B cell (primary cell): ENCODE measurements around the gene GNA15. TPM values are rescaled to one million over a fixed set of nuclear protein-coding genes. Genes with fewer than 3 reads are reported as not detected.
A peak's percentile ranks its signal among the peaks of the same experiment; 100 is the strongest.

Experiments used
- ATAC-seq: fragments of 200-7000 bp; cut with Tn5 transposase; one replicate; pipeline ENCODE4 v1.10.0; 2021; ENCODE audit warnings: low read depth, mild to moderate bottlenecking, moderate number of reproducible peaks, moderate library complexity
- CTCF ChIA-PET: fragments of 350-600 bp; sonication (Branson Sonifier 250); formaldehyde crosslinking; loops from one replicate; lab custom pipeline; 2021; ENCODE audit warnings: antibody characterized with exemption, inconsistent platforms; lab: Charles Lee
- POLR2A ChIA-PET: fragments of 350-600 bp; sonication (Branson Sonifier 250); formaldehyde crosslinking; loops from one replicate; lab custom pipeline; 2021; ENCODE audit warnings: antibody characterized with exemption; lab: Charles Lee
- DNase-seq: peaks from one replicate; pipeline ENCODE4 v3.0.0; 2013
- H2AFZ ChIP-seq: 2 replicates; pipeline ENCODE4 v1.6.1; 2012; ENCODE audit warnings: mild to moderate bottlenecking, low read depth, low read length; ENCODE audit not compliant: insufficient read depth, poor library complexity, severe bottlenecking
- H3K27ac ChIP-seq, 2 donors: 1 replicate in 1 of 2; 2 replicates in 1 of 2; pipeline ENCODE4 v1.5.1; 2012 to 2013; ENCODE audit warnings: low read length in 2 of 2, mild to moderate bottlenecking in 2 of 2, moderate library complexity in 1 of 2
- H3K27me3 ChIP-seq, 4 experiments: fragments of 200-600 bp in 1 of 4; sonication (generic) in 1 of 4; replicated peaks in 1 of 4; 1 replicate in 2 of 4; 2 replicates in 2 of 4; pipeline versions ENCODE4 v1.6.1 to v1.7.0; 2013 to 2016; ENCODE audit warnings: low read length in 3 of 4, mild to moderate bottlenecking in 2 of 4, mixed read lengths in 1 of 4, moderate library complexity in 1 of 4; ENCODE audit not compliant: insufficient read depth in 4 of 4, control insufficient read depth in 3 of 4; ENCODE audit errors: control extremely low read depth in 1 of 4
- H3K36me3 ChIP-seq, 2 experiments: replicated peaks in 1 of 2; 1 replicate in 1 of 2; 2 replicates in 1 of 2; pipeline versions ENCODE4 v1.6.1 to v1.7.1; 2013; ENCODE audit warnings: low read length in 1 of 2; ENCODE audit not compliant: insufficient read depth in 2 of 2, control insufficient read depth in 1 of 2; ENCODE audit errors: control extremely low read depth in 1 of 2, extremely low read depth in 1 of 2
- H3K4me1 ChIP-seq, 2 donors: fragments of 200-600 bp in 1 of 2; sonication (generic) in 1 of 2; 1 replicate in 1 of 2; 2 replicates in 1 of 2; pipeline versions ENCODE4 v1.5.1 to v1.6.1; 2013 to 2017; ENCODE audit warnings: low read length in 2 of 2; ENCODE audit not compliant: control insufficient read depth in 2 of 2, insufficient read depth in 2 of 2
- H3K4me2 ChIP-seq: replicated peaks from 2 replicates; pipeline ENCODE3; 2012; ENCODE audit warnings: mild to moderate bottlenecking, low read depth, low read length; ENCODE audit not compliant: poor library complexity, severe bottlenecking
- H3K4me3 ChIP-seq, 5 experiments: fragments of 200-600 bp in 1 of 5; sonication (generic) in 1 of 5; 1 replicate in 3 of 5; 2 replicates in 2 of 5; pipeline versions ENCODE4 v1.5.1 to v1.7.0; 2011 to 2016; ENCODE audit warnings: low read length in 4 of 5, mild to moderate bottlenecking in 4 of 5, low read depth in 2 of 5, control low read depth in 1 of 5, moderate library complexity in 1 of 5; ENCODE audit not compliant: insufficient read depth in 1 of 5; ENCODE audit errors: control extremely low read depth in 1 of 5, extremely low read depth in 1 of 5
- H3K79me2 ChIP-seq: fragments of 200-600 bp; sonication (generic); one replicate; pipeline ENCODE4 v1.6.0; 2016; ENCODE audit warnings: low read length; ENCODE audit not compliant: control insufficient read depth, insufficient read depth
- H3K9ac ChIP-seq: fragments of 200-600 bp; sonication (generic); 2 replicates; pipeline ENCODE4 v1.6.1; 2017; ENCODE audit warnings: mild to moderate bottlenecking, low read length, moderate library complexity
- H3K9me3 ChIP-seq, 3 donors: one replicate each; pipeline versions ENCODE4 v1.6.1 to v1.7.1; 2013; ENCODE audit warnings: low read length in 2 of 3; ENCODE audit not compliant: control insufficient read depth in 2 of 3, insufficient read depth in 1 of 3; ENCODE audit errors: control extremely low read depth in 1 of 3
- H4K20me1 ChIP-seq: 2 replicates; pipeline ENCODE4 v1.6.0; 2012; ENCODE audit warnings: mild to moderate bottlenecking, low read length; ENCODE audit not compliant: insufficient read depth, control insufficient read depth, poor library complexity, severe bottlenecking
- H3K27ac Mint-ChIP-seq: one replicate; pipeline ENCODE4 v1.8.0; 2021; ENCODE audit warnings: mixed read lengths
- H3K27me3 Mint-ChIP-seq: one replicate; pipeline ENCODE4 v1.8.0; 2021; ENCODE audit warnings: mixed read lengths
- H3K4me1 Mint-ChIP-seq: one replicate; pipeline ENCODE4 v1.8.0; 2021; ENCODE audit warnings: mixed read lengths
- H3K4me3 Mint-ChIP-seq: one replicate; pipeline ENCODE4 v1.8.0; 2021; ENCODE audit warnings: mixed read lengths
- H3K9me3 Mint-ChIP-seq: one replicate; pipeline ENCODE4 v1.8.0; 2022; ENCODE audit warnings: mixed read lengths; ENCODE audit not compliant: insufficient read depth
- EZH2 ChIP-seq: IDR thresholded peaks from 2 replicates; pipeline ENCODE4 v1.6.1; 2012; ENCODE audit warnings: borderline replicate concordance, low read depth, mild to moderate bottlenecking, moderate library complexity, low read length; ENCODE audit not compliant: insufficient read depth, poor library complexity, severe bottlenecking
- WGBS: methylation state at CpG from one replicate; pipeline ENCODE4 v1.1.5; 2013; ENCODE audit warnings: missing lambda C conversion rate; ENCODE audit not compliant: insufficient coverage; 5-methylcytosine and 5-hydroxymethylcytosine counted together
- intact Hi-C: fragments of 100-400 bp; cut with micrococcal nuclease; formaldehyde crosslinking; loops from one replicate; pipeline ENCODE4 v1.10.0; 2022
- polyA plus RNA-seq: library from polyadenylated mRNA; depleted of rRNA; stranded (reverse); fragments of >200 nt; gene quantifications from 2 replicates; pipeline ENCODE4 v1.2.3, GENCODE V29; 2012
- total RNA-seq, 2 donors: library from RNA; stranded (reverse); fragments of 120-200 nt in 1 of 2; gene quantifications; 1 replicate in 1 of 2; 2 replicates in 1 of 2; pipeline versions ENCODE4 v1.2.3 to v1.2.4, GENCODE V29; 2013 to 2022
- TF ChIP-seq, protein P1 (sequence below): fragments of 200-600 bp; IDR thresholded peaks from one replicate; pipeline ENCODE4 v1.8.0; 2022; ENCODE audit warnings: antibody characterized with exemption, mild to moderate bottlenecking

GNA15 gene
- total and polyA plus RNA-seq, 2 donors (not counting 1 experiment from before 2014, with no cell fraction given): 0.37 to 0.52 TPM

DNA sequence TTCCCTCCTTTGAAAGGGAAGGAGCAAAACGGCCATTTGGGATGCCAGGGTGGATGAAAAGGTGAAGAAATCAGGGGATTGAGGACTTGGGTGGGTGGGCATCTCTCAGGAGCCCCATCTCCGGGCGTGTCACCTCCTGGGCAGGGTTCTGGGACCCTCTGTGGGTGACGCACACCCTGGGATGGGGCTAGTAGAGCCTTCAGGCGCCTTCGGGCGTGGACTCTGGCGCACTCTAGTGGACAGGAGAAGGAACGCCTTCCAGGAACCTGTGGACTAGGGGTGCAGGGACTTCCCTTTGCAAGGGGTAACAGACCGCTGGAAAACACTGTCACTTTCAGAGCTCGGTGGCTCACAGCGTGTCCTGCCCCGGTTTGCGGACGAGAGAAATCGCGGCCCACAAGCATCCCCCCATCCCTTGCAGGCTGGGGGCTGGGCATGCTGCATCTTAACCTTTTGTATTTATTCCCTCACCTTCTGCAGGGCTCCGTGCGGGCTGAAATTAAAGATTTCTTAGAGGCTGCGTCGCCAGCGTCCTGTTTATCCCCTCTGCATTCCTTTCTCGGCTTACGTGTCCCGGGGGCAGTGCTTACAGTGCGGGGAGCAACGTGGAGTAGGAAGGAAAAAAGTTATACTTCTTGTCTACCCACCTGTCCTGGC, 27.5 kb downstream of the GNA15 start:
- H3K27ac ChIP-seq: no peak overlapping the region
- no peaks in the 10 kb centered on the region for H3K27me3 Mint-ChIP-seq
- TF ChIP-seq, protein P1, sequence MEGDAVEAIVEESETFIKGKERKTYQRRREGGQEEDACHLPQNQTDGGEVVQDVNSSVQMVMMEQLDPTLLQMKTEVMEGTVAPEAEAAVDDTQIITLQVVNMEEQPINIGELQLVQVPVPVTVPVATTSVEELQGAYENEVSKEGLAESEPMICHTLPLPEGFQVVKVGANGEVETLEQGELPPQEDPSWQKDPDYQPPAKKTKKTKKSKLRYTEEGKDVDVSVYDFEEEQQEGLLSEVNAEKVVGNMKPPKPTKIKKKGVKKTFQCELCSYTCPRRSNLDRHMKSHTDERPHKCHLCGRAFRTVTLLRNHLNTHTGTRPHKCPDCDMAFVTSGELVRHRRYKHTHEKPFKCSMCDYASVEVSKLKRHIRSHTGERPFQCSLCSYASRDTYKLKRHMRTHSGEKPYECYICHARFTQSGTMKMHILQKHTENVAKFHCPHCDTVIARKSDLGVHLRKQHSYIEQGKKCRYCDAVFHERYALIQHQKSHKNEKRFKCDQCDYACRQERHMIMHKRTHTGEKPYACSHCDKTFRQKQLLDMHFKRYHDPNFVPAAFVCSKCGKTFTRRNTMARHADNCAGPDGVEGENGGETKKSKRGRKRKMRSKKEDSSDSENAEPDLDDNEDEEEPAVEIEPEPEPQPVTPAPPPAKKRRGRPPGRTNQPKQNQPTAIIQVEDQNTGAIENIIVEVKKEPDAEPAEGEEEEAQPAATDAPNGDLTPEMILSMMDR: peak; percentile 97
- no peak for TF ChIP-seq EZH2
- H3K4me1 ChIP-seq: peaks cover 11 to 23% of the 10 kb centered on the region in 2 donors
- no peak overlapping the region for H3K4me3 ChIP-seq
- H3K9ac ChIP-seq: no peak overlapping the region
- H3K27me3 ChIP-seq: no peaks in the 10 kb centered on the region
- H3K4me1 Mint-ChIP-seq: peaks cover 19% of the 10 kb centered on the region
- 32% methylated on average over 22 of the region's 27 CpGs for WGBS
- POLR2A ChIA-PET: interaction anchor here (0.6 kb wide), 1 partner anchor 186 kb away, joined by 3 read pairs; no protein-coding TSS in a partner anchor
- no peaks in the 10 kb centered on the region for H3K79me2 ChIP-seq
- DNase-seq: peak; percentile 84
- peak overlapping the region; percentile 21 for H3K4me2 ChIP-seq
- no peak overlapping the region for H2AFZ ChIP-seq
- peak overlapping the region; percentile 62 for H3K4me3 Mint-ChIP-seq
- peaks cover 0 to 31% (median 2%) of the 10 kb centered on the region in 3 donors for H3K9me3 ChIP-seq
- H3K9me3 Mint-ChIP-seq: no peaks in the 10 kb centered on the region
- CTCF ChIA-PET: interaction anchor here (0.6 to 3.7 kb wide), 14 partner anchors 14 to 322 kb away, joined by 3 to 25 read pairs (median 4); partner anchors contain the start of gene GNA15
- H3K36me3 ChIP-seq: no peaks in the 10 kb centered on the region
- H3K27ac Mint-ChIP-seq: peak overlapping the region; percentile 63
- ATAC-seq: peak; percentile 94
- no peaks in the 10 kb centered on the region for H4K20me1 ChIP-seq
- intact Hi-C loops: loop anchor here (1.0 to 10.0 kb wide), 6 partner anchors 17 to 213 kb away; no protein-coding TSS in a partner anchor

DNA sequence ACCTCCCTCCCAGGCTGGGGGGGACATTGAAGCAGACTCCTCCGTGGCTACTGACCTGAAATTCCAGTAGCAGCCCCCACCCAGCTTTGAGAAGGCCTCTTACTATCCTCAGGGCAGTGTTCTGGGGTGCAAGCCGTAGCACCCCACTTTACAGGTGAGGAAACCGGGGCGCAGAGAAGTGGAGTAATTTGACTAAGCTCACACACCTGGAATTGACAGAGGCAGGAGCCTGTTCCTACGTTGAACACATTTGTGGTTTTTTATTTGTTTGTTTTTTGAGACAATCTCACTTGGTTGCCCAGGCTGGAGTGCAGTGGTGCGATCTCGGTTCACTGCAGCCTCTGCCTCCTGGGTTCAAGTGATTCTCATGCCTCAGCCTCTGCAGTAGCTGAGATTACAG, 28.1 kb downstream of the GNA15 start:
- Mint-ChIP-seq H3K27me3 (no peaks in the 10 kb centered on the region), H3K4me3 (no peak overlapping the region), H3K4me1 (peaks cover 19% of the 10 kb centered on the region), H3K27ac (no peak overlapping the region), H3K9me3 (no peaks in the 10 kb centered on the region)
- WGBS: 75% methylated on average over 4 of the region's 7 CpGs
- Histone ChIP-seq H3K4me1 (peaks cover 11 to 26% of the 10 kb centered on the region in 2 donors), H3K9me3 (peaks cover 0 to 31% (median 2%) of the 10 kb centered on the region in 3 donors), H3K27me3 (no peaks in the 10 kb centered on the region), H3K27ac (no peak overlapping the region), H3K79me2 (no peaks in the 10 kb centered on the region), H4K20me1 (no peaks in the 10 kb centered on the region), H2AFZ (no peak overlapping the region), H3K4me2 (peak overlapping the region; percentile 21), H3K36me3 (no peaks in the 10 kb centered on the region), H3K9ac (no peak overlapping the region), H3K4me3 (no peak overlapping the region)
- TF ChIP-seq, protein P1: no peak
- no peak for TF ChIP-seq EZH2
- CTCF ChIA-PET: interaction anchor here (0.6 to 3.7 kb wide), 14 partner anchors 14 to 322 kb away, joined by 3 to 25 read pairs (median 4); partner anchors contain the start of gene GNA15
- POLR2A ChIA-PET: interaction anchor here (0.6 kb wide), 1 partner anchor 187 kb away, joined by 3 read pairs; no protein-coding TSS in a partner anchor
- intact Hi-C loops: loop anchor here (1.0 to 10.0 kb wide), 6 partner anchors 18 to 213 kb away; no protein-coding TSS in a partner anchor
- no peak for ATAC-seq
- no peak for DNase-seq
